ENCODE results near the gene TRAPPC2B. TPM values are rescaled to one million over a fixed set of nuclear protein-coding genes. Genes with fewer than 3 reads are reported as not detected.

TRAPPC2B gene
- total and polyA plus RNA-seq, 2 of the 13 experiments (the other 11 are each of a cell fraction or from before 2014, with no cell fraction given): 13.3 to 17.7 TPM

GRCh38 chr19:57403737-57404563, 40.6 kb downstream of the TRAPPC2B start:
- Histone ChIP-seq H3K36me3 (replicated peaks in 1 of 2; ENCODE audit: control insufficient read depth in 1 of 2, insufficient read depth in 2 of 2, low read length in 2 of 2) (peaks cover 4 to 11% of the 10 kb centered on the region in 2 experiments; a peak in 4 of 5 replicates), H3K4me3 (replicated peaks in 1 of 3; ENCODE audit: insufficient read depth in 1 of 3, low read depth in 2 of 3, low read length in 3 of 3) (no peak overlapping the region; a peak in 1 of 6 replicates), H3K9ac (ENCODE audit: insufficient read depth, low read depth, low read length) (no peak overlapping the region; the same call in 1 of the 2 replicates), H4K20me1 (ENCODE audit: insufficient read depth, low read length) (no peaks in the 10 kb centered on the region), H3K4me1 (ENCODE audit: insufficient read depth, low read length) (peaks cover 34% of the 10 kb centered on the region), H3K79me2 (ENCODE audit: insufficient read depth, low read length) (no peaks in the 10 kb centered on the region), H3K4me2 (ENCODE audit: low read depth, low read length) (peak overlapping the region; percentile 39), H3K9me3 (ENCODE audit: low read length) (no peaks in the 10 kb centered on the region), H3K27me3 (ENCODE audit: control insufficient read depth in 1 of 2, insufficient read depth in 2 of 2, low read length in 2 of 2) (no peaks in the 10 kb centered on the region), H3K27ac (ENCODE audit: extremely low read length, insufficient read depth, low read length) (peak overlapping the region; percentile 63), H2AFZ (ENCODE audit: low read length) (no peak overlapping the region)
- POLR2A ChIA-PET: no interaction called here
- CTCF ChIA-PET (ENCODE audit: low intra/inter-chr PET ratio, low total read pairs): no interaction called here
- WGBS (ENCODE audit: low lambda C conversion rate): 11% methylated on average over 2 of the region's 9 CpGs
- ATAC-seq (peak; percentile 68), DNase-seq (ENCODE audit: low spot score) (peak; percentile 86), FAIRE-seq (peak; percentile 69)
- BruUV-seq (replicated peaks): no TSS peak
- intact Hi-C loops (cut with micrococcal nuclease; ENCODE audit: unreplicated experiment): loop anchor here (5.0 to 10.0 kb wide), 2 partner anchors 42 to 299 kb away; partner anchors contain the start of genes TRAPPC2B and ZNF547
- in situ Hi-C loops (cut with HindIII; ENCODE audit: extremely low pct_ligation_motif_present, low pct_unique_long_range_greater_than_20kb): no loop called here
- TF ChIP-seq MLX (CRISPR knock-in tag; IDR thresholded peaks at IDR 0.05) (no peak), ZSCAN30 (CRISPR knock-in tag; IDR thresholded peaks at IDR 0.05) (no peak), SOX13 (IDR thresholded peaks at IDR 0.05) (no peak), SOX13 (CRISPR knock-in tag; conservative IDR thresholded peaks at IDR 0.05 in 1 of 2, IDR thresholded peaks at IDR 0.05 in 1 of 2) (peak in 1 of 2 experiments; percentile 53; a peak in 1 of 4 replicates), CENPBD1 (CRISPR knock-in tag; IDR thresholded peaks at IDR 0.05; ENCODE audit: borderline replicate concordance, low read depth) (no peak), ZNF629 (CRISPR knock-in tag; conservative IDR thresholded peaks at IDR 0.05) (no peak), TBX2 (CRISPR knock-in tag; IDR thresholded peaks at IDR 0.05; ENCODE audit: borderline replicate concordance) (0 out of 2 replicates have a peak, but pooled peaks have one; percentile 22), SAP130 (CRISPR knock-in tag; IDR thresholded peaks at IDR 0.05; ENCODE audit: low read depth) (0 out of 2 replicates have a peak, but pooled peaks have one; percentile 13), FOXA3 (CRISPR knock-in tag; IDR thresholded peaks at IDR 0.05) (0 out of 2 replicates have a peak, but pooled peaks have one; percentile 20), ZNF205 (CRISPR knock-in tag; IDR thresholded peaks at IDR 0.05) (no peak), PPARG (CRISPR knock-in tag; conservative IDR thresholded peaks at IDR 0.05) (peak; percentile 43; the same call in 1 of the 2 replicates), ISX (CRISPR knock-in tag; conservative IDR thresholded peaks at IDR 0.05) (no peak), RAD51 (IDR thresholded peaks at IDR 0.05; ENCODE audit: borderline replicate concordance) (no peak), ZNF768 (CRISPR knock-in tag; IDR thresholded peaks at IDR 0.05) (peak; percentile 22; the same call in 1 of the 2 replicates), ZNF687 (CRISPR knock-in tag; IDR thresholded peaks at IDR 0.05) (peak; percentile 33; the same call in 1 of the 2 replicates), ZNF24 (IDR thresholded peaks at IDR 0.05) (no peak), ZFYVE20 (CRISPR knock-in tag; IDR thresholded peaks at IDR 0.05; ENCODE audit: borderline replicate concordance, low read depth) (no peak), ZNF792 (CRISPR knock-in tag; IDR thresholded peaks at IDR 0.05) (no peak), ZNF780A (CRISPR knock-in tag; IDR thresholded peaks at IDR 0.05) (no peak), SRSF4 (IDR thresholded peaks at IDR 0.05; ENCODE audit: low read depth, low read length, poor library complexity, severe bottlenecking) (no peak)
